ENCODE results near the gene MYT1.

- TF ChIP-seq CTCF (IDR thresholded peaks at IDR 0.05) (no peak), POLR2A (IDR thresholded peaks at IDR 0.05) (no peak)
Observed at GRCh38 chr20:64149809-64150560, 14.3 kb upstream of the MYT1 start.

Data from tibial nerve (tissue), 3 donors.